Spinal cord (tissue), 10 donors: ENCODE results near the gene DNAJC15. TPM values are rescaled to one million over a fixed set of nuclear protein-coding genes. Genes with fewer than 3 reads are reported as not detected.

Experiments used
- DNase-seq, 6 donors: peaks; one replicate each; pipeline versions ENCODE4 v3.0.0 to v3.0.0-alpha.2; 2013 to 2015; ENCODE audit warnings: low spot score in 6 of 6, low read depth in 4 of 6
- H3K27ac ChIP-seq: one replicate; pipeline ENCODE4 v1.5.1; 2013; ENCODE audit warnings: low read depth, low read length, control low read depth
- H3K27me3 ChIP-seq: one replicate; pipeline ENCODE4 v1.6.1; 2013; ENCODE audit warnings: low read length; ENCODE audit not compliant: control insufficient read depth, insufficient read depth
- H3K36me3 ChIP-seq: one replicate; pipeline ENCODE4 v1.6.1; 2013; ENCODE audit warnings: low read length; ENCODE audit not compliant: control insufficient read depth, insufficient read depth
- H3K4me1 ChIP-seq: one replicate; pipeline ENCODE4 v1.6.1; 2013; ENCODE audit warnings: low read length; ENCODE audit not compliant: control insufficient read depth, insufficient read depth
- H3K4me3 ChIP-seq: one replicate; pipeline ENCODE4 v1.5.1; 2013; ENCODE audit warnings: low read depth, low read length, control low read depth
- H3K9me3 ChIP-seq: one replicate; pipeline ENCODE4 v1.6.1; 2013; ENCODE audit warnings: low read length; ENCODE audit not compliant: control insufficient read depth, insufficient read depth
- WGBS: methylation state at CpG from one replicate; pipeline ENCODE4 v1.1.5; 2013; ENCODE audit warnings: missing lambda C conversion rate; ENCODE audit not compliant: insufficient coverage; 5-methylcytosine and 5-hydroxymethylcytosine counted together
- polyA plus RNA-seq, 2 donors: library from polyadenylated mRNA; unstranded; fragments of 120-200 nt; gene quantifications; one replicate each; pipeline ENCODE4 v1.2.1, GENCODE V29; 2013; ENCODE audit not compliant: insufficient read length in 2 of 2
- total RNA-seq, 2 donors: library from RNA; depleted of rRNA in 1 of 2; stranded (reverse); fragments of 120-200 nt in 1 of 2; fragments of >200 nt in 1 of 2; gene quantifications; one replicate each; pipeline versions ENCODE4 v1.2.3 to v1.2.4, GENCODE V29; 2013 to 2014
- donor health status: healthy.

Gene DNAJC15
- total and polyA plus RNA-seq, 4 donors: 19.1 to 27.6 (median 24.3) TPM

DNA sequence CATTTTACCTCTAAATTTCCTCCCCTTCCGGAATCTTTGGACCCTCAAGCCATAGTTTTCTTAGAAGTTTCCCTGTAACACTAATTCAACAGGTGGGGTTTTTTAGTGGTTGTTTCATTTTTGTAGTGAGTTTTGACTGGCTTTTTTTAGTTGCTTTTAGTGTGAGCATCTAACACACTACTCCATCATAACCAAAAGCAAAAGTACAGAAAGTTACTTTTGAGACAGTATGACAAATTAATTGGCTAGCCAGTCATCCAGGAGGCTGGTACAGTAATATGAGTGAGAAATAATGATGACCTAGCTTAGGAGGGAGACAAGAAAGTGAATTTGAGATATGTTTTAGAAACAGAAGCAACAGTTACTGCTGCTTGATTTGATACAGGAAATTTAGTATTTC lies 71.5 kb downstream of the DNAJC15 start:
- Histone ChIP-seq H3K36me3 (no peaks in the 10 kb centered on the region), H3K9me3 (peaks cover 2% of the 10 kb centered on the region), H3K4me3 (no peak overlapping the region), H3K27me3 (no peaks in the 10 kb centered on the region), H3K27ac (no peak overlapping the region), H3K4me1 (no peaks in the 10 kb centered on the region)
- DNase-seq: no peak
- no CpG with 5 or more reads among the region's 1 CpG for WGBS

DNA sequence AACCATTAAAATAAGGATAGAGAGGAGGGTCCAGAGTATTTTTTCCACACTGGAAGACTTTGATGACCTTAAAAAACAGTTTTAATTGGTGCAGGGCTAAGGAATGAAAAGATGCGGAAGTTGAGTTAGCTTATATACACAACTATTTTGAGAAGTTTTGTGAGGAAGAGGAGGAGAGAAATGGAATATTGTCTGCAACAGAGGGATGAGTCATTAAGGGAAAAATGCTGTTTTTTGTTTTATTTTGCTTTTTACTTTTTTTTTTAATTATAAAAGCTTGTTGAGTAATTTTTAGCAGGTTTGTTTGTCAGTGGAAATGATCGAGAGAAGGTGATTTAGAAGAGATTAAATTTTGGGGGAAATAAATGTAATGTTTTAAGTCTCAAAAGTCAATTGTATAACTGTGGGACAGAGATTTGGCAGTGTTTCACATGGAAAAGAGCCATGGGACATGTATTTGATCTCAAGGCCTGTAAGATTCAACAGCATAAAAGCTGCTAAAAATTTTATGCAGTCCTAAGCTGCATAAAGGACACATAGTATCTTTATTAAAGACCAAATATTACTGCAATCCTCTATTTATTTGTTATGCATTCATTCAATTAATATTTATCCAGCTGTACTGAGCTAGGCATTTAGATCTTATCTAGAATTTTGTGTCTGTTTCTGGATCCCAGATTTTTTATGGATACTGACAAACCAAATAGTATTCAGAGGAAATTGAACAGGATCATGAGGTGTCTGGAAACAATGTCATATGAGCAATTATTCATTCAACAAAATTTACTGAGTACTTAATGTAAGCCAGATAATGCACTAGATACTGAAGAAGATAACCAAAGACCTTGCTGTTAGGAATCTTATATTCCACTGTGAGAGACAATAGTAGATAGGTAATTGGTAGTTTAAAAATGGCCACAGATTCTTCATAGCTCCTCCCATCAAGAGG lies 72.7 kb downstream of the DNAJC15 start:
- Histone ChIP-seq H3K27me3 (no peaks in the 10 kb centered on the region), H3K9me3 (peaks cover 4% of the 10 kb centered on the region), H3K27ac (no peak overlapping the region), H3K4me3 (no peak overlapping the region), H3K36me3 (no peaks in the 10 kb centered on the region), H3K4me1 (no peaks in the 10 kb centered on the region)
- WGBS: 100% methylated on average over 1 of the region's 2 CpGs
- no peak for DNase-seq

DNA sequence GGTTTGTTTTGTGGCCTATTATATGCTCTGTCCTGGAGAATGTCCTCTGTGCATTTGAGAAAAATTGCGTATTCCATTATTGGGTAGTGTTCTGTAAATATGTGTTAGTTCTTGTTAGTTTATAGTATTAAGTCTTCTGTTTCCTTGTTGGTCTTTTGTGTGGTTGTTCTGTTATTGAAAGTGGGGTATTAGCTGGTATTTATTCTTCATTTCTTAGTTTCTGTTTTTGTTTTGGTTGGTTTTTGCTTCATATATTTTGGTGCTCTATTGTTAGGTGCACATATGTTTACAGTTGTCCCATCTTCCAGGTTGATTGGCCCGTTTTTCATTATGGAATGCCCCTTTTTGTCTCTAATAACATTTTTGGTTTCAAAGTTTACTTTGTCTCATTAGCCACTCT lies 77.3 kb downstream of the DNAJC15 start:
- WGBS: no CpG with 5 or more reads among the region's 2 CpGs
- Histone ChIP-seq H3K36me3 (no peaks in the 10 kb centered on the region), H3K4me1 (no peaks in the 10 kb centered on the region), H3K4me3 (no peak overlapping the region), H3K27ac (no peak overlapping the region), H3K27me3 (no peaks in the 10 kb centered on the region), H3K9me3 (peaks cover 4% of the 10 kb centered on the region)
- DNase-seq: no peak

DNA sequence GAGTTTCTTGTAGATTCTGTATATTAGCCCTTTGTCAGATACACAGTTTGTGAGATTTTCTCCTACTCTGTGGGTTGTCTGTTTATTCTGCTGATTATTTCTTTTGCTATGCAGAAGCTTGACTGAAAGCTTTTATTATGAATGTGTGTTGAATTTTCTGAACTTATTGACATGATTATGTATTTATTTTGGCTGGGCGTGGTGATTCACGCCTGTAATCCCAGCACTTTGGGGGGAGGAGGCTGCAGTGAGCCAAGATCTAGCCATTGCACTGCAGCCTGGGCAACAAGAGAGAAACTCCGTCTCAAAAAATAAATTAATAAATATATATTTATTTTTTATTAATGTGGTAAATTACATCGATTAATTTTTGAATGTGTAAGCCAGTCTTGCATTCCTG lies 78.9 kb downstream of the DNAJC15 start:
- no CpG with 5 or more reads among the region's 4 CpGs for WGBS
- no peaks in the 10 kb centered on the region for H3K27me3 ChIP-seq

GRCh38 chr13:43107780-43108179 lies 84.4 kb downstream of the DNAJC15 start:
- no peaks in the 10 kb centered on the region for H3K36me3 ChIP-seq
- no peak overlapping the region for H3K27ac ChIP-seq
- H3K27me3 ChIP-seq: no peaks in the 10 kb centered on the region
- no peaks in the 10 kb centered on the region for H3K9me3 ChIP-seq
- DNase-seq: no peak
- WGBS: no CpG with 5 or more reads among the region's 2 CpGs
- no peaks in the 10 kb centered on the region for H3K4me1 ChIP-seq
- no peak overlapping the region for H3K4me3 ChIP-seq

More for the DNA sequence above, 78.9 kb downstream of the DNAJC15 start:
- Histone ChIP-seq H3K4me1 (no peaks in the 10 kb centered on the region), H3K36me3 (no peaks in the 10 kb centered on the region), H3K9me3 (peaks cover 4% of the 10 kb centered on the region), H3K27ac (no peak overlapping the region), H3K4me3 (no peak overlapping the region)
- DNase-seq: no peak

DNA sequence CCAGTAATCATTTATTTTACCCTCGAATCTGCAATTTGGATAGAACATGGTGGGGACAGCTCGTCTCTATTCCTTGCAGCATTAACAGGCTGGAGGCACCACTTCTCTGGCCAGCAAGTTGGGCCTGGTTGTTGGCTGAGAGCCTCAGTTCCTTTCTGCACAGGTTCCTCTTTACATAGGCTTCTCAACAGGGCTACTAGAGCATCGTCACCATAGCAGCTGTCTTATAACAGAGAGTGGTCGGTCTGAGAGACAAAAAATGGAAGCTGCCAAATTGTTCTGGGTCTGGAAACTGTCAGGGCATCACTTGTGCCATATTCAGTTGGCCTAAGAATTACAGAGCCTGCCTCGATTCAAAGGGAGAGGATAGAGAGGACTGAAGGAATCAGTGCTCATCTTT lies 86.7 kb downstream of the DNAJC15 start:
- Histone ChIP-seq H3K27me3 (no peaks in the 10 kb centered on the region), H3K36me3 (no peaks in the 10 kb centered on the region)
- peak in 1 of 6 donors; percentile 60 for DNase-seq

DNA sequence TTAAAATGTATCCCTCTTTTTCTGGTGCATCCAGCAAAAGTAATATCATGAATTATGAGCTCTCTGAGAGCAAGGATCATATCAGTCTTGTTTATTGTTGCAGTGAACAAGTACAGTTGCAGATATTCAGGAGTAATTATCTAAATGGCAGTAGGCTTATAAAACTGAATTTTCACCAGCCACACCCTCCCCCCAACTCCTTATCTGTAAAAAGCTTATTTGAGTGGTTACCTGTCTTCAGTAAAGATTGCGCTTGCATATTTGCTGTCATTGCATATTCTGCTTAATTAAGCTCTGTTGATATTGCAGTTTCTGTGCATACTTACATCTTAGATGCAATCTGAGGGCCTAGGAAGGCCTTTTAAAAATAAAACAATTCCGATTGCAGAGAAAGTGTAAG lies 87.3 kb downstream of the DNAJC15 start:
- no peak overlapping the region for H3K4me3 ChIP-seq
- H3K27me3 ChIP-seq: no peaks in the 10 kb centered on the region
- H3K9me3 ChIP-seq: no peaks in the 10 kb centered on the region
- H3K27ac ChIP-seq: no peak overlapping the region
- no peaks in the 10 kb centered on the region for H3K4me1 ChIP-seq
- H3K36me3 ChIP-seq: no peaks in the 10 kb centered on the region
- WGBS: 57% methylated on average over 1 of the region's 2 CpGs
- DNase-seq: no peak

More for the DNA sequence above, 86.7 kb downstream of the DNAJC15 start:
- H3K4me3 ChIP-seq: no peak overlapping the region
- WGBS: 55% methylated on average over 3 of the region's 5 CpGs
- no peak overlapping the region for H3K27ac ChIP-seq
- no peaks in the 10 kb centered on the region for H3K9me3 ChIP-seq
- no peaks in the 10 kb centered on the region for H3K4me1 ChIP-seq

DNA sequence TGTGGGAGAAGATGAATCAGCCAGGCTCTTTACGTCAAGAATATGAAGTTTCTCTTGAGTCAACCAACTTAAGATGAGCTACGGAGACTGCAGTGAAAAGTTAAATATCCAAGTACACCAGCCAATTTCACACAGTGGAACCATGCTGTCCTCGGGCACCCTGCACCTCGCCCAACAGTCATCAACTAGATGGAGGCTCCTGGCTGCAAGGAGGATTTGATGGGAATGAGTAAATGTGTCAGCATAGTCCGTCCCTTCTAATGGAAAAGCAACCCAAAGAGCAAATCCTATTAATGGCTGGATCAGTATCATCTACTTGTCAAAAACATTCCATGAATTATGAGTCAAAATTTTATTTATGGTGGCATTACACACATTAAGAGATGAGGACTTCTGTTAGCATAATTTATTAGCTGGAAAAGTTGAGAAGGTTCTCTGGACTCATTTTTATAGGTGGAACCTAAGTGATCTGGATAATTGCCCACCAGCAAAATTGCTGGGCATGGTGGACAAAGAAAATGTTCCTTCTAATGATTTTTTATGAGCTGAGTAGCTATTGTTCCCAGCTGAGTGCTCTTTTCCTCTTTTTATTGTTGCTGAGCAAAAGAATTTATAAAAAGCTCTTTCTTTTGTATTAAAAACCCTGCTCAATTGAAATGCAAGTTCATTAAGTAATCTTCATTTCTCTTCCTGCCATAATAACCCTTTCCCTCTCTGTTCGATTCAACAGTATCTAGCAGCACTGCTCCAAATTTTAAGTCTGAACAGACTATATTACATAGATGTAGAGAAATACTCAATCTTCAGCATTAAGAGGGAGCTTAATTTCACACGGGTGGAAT lies 88.4 kb downstream of the DNAJC15 start:
- Histone ChIP-seq H3K27ac (no peak overlapping the region), H3K4me1 (no peaks in the 10 kb centered on the region), H3K27me3 (no peaks in the 10 kb centered on the region), H3K4me3 (no peak overlapping the region), H3K9me3 (no peaks in the 10 kb centered on the region), H3K36me3 (no peaks in the 10 kb centered on the region)
- 100% methylated on average over 1 of the region's 7 CpGs for WGBS
- DNase-seq: peak in 1 of 6 donors; percentile 50

- H3K27me3 ChIP-seq: no peaks in the 10 kb centered on the region
- no peaks in the 10 kb centered on the region for H3K9me3 ChIP-seq
- no peak for DNase-seq
- WGBS: no CpG with 5 or more reads among the region's 1 CpG
- no peaks in the 10 kb centered on the region for H3K36me3 ChIP-seq
- H3K4me1 ChIP-seq: no peaks in the 10 kb centered on the region
- no peak overlapping the region for H3K27ac ChIP-seq
- H3K4me3 ChIP-seq: no peak overlapping the region
Measured at GRCh38 chr13:43113603-43114002, 90.2 kb downstream of the DNAJC15 start.
